22Rv1 (cell line): ENCODE results near the gene DYRK1B.

Experiments used
- CTCF ChIP-seq: fragments of 450-650 bp; IDR thresholded peaks from 2 replicates; pipeline ENCODE4 v1.5.1; 2017; ENCODE audit warnings: mild to moderate bottlenecking
- ZFX ChIP-seq: fragments of 450-650 bp; IDR thresholded peaks from 2 replicates; pipeline ENCODE4 v1.6.1; 2017; ENCODE audit warnings: antibody characterized with exemption, borderline replicate concordance

GRCh38 chr19:39778763-39779162, 55.2 kb downstream of the DYRK1B start, which contains the start of gene LEUTX:
- TF ChIP-seq CTCF: no peak
- TF ChIP-seq ZFX: no peak
